HG03571 (cell line): Measurements from ENCODE around the gene SORCS2.

Experiments used
- ATAC-seq: cut with Tn5 transposase; IDR thresholded peaks from one replicate; pipeline ENCODE4 v1.9.1; 2021; ENCODE audit not compliant: unreplicated experiment

Gene SORCS2

DNA sequence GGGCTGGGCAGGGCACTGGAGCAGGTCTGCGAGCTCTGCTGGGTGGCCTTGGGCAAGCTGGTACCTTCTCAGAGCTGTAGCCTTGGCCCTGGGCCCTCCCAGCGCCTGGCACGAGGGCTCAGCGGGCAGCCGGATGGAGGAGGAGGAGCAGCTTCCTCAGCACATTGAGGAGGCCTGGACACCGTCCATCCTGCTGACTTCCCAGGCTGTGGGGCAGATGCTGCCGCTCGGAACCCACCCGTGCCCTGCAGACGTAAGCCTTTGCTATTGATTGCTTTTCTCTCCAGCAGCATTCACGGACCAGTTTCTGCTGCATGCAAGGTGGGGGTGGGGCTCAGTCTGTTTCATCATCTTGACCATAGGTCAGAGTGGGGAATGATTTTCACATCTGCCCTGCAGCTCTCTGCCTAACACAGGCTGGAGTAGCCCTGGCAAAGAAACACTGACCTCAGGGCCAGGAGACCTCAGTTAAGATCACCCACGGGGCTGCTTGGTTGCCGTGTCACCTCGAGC is 323.1 kb downstream of the SORCS2 start:
- ATAC-seq: no peak

DNA sequence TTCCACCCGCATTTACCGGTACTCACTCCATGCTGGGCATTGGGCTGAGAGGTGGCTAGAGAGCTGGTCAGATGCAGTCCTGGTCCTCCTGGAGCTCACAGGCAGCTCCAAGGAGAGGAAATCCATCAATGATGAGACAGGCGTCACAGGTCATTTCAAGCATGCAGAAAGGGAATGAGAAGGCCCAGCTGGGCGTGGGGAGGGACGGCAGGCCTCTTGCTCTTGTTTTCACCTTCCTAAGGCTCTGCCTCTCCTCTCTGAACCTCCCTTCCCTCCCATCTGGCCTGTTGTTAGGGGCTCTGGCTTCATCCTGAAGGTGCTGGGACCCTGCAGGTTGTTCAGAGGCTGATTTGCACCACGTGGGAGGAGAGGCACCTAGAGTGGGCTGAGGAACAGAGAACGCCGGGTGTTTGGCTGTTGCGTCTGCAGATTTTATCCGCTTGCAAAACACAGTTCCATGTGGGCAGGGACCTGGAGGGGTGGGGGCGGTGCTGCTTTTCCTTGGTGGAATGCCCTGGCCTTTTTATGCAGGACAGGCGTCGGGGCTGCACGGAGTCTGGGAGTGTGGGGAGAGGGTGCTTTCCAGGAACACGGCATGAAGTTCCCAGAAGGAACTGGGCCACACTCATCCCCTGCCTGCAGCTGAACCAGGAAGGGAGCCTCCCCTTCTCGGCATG is 323.9 kb downstream of the SORCS2 start:
- ATAC-seq: no peak

DNA sequence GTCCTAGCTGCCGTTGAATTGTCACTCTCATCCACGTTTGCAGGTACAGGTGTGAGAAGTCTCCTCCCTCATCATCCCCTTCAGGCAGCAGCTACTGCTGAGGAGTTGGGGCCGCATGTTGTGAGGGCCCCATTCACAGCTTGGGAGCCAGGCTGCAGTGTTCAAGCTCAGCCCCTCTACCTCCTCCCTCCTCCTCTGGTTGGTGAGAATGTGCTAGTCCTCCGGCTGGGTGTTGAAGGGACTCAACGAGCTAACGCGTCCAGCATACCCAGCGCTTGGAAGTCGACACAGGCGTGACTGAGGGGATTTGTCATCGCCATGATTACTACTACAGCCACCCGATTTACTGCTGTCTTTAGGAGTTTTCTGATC is 324.4 kb downstream of the SORCS2 start:
- ATAC-seq: no peak

DNA sequence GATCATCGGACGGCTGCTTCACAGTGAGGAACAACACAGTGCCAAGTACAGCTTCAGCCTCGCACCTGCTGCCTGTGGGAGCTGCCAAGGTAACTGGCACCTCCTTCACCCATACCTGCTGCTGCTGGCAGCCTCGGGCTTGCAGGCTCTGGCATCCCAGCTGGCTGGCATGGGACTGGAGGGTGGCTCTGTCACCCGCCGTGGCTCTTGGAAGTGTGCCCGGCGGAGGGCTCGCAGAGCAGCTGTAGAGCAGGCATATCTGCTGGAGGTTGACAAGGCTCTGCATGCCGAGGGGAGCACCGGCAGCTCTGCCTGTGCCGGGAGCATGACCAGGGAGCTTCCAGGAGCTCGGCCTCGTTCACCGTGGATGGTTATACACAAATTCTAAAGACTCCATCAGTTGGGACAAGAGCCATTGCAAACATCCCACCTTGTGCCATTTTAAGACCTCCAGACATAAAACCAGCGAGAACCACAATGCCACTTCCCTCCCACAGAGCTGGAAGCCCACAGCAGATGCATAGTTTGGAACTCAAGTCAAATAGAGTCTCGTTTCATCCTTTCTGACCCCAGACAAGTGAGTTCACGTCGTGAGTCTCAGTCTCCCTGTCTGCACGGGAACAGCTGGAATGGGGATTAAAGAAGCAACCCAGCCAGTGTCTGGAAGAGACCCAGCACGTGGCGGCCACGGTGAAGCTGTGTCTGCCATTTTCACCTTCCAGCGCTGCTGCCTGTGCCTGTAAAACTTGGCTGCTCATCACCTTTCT is 326.7 kb downstream of the SORCS2 start:
- ATAC-seq: no peak

DNA sequence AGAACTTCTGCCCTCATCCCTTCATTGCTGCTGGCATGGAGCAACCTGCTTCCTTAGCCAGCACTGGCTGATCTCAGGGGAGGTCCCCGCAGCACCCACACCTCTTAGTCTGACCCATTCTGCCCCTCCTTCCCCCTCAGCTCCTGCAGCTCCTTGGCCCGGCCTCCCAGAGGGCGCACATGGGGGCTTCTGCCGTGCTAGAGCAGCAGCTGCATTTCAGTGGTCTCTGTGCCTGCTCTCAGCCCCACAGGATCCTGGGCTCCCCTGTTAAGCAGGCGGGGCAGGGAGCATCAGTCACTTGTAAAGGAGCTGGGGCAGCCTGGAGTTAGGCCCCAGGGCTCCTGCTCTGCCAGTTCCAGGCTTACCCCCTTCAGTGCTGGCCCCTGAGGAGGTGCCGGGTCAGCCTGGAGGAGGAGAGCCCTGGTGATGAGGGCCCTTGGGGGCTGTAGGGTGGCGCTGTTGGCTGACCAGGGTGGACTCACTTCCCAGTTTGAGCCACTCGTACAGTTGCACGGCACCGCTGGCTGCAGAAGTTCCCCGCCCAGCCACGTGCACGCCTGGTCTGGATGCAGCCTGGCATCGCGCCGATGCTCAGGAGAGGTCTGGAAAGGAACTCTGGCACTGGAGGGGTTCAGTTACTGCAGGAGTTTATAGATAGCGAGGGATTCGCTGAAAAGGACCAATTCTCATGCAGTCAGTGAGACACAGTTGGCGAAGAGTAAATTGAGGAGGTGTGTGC is 327.5 kb downstream of the SORCS2 start:
- ATAC-seq: no peak

DNA sequence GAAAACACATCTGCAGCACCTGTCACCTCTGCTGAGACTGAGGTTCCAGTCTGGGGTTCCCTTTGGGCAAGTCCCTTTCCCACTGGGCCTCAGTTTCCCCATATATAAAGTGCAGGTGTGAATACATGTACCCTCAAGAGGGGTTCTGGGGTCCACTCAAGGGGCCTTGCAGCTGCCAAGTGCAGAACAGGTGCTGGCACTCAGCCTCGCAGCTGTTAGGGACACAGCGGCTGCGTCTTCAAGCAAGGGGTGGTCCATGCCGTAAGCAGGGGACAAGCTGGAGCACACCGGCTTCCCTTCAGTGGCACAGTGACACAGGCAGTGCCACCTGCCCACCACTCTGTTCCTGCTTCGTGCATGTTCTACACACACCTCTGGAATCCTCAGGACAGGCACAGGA is 329.3 kb downstream of the SORCS2 start:
- ATAC-seq: no peak

DNA sequence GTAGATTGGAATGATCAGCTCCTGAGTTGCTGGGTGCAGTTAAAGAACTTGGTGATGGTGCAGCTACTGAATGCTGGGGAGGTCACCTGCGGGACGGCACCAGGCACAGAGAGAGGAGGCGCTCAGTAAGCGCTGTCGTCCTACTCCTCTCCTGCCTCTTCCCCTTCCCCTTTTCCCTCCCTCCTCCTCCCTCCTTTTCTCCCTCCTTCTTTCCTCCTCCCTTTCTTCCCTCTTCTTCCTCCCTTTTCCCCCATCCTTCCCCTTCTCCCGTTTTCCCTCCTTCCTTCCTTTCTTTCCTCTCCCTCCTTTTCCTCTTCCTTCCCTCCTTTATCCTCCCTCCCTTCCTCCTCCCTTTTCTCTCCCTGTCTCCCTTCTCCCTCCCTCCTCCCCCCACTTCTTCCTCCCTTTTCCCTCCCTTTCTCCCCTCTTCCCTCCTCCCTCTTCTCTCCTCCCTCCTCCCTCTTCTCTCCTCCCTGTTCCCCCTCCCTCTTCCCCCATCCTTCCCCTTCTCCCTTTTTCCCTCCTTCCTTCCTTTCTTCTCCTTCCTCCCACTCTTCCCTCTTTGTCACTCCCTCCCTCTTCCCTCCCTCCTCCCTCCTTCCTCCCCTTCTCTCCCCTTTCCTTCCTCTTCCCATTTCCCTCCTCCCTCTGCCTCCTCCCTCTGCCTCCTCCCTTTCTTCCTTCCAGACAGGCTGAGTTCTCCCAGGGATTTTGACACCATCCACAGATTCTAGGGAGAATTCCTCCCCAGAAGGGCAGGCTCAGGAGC is 330.3 kb downstream of the SORCS2 start:
- ATAC-seq: no peak

DNA sequence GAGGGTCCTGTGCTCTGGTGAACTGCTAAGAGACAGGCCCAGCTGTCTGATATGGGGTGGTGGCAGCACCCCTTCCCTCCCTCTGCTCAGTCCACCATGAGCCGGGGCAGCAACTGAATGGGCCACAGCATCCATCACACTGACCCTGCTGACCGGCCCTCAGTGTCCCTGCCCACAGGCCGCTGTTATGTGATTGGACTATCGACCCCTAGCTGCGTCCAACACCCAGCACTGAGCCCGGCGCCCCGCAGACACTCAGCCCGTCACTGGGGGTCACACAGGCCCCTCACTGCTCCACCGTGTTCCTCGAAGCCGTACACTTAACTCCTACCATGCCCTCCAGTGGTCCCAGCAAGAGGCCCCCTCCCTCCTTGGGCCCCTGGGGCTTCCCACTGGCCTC is 331.2 kb downstream of the SORCS2 start:
- no peak for ATAC-seq

DNA sequence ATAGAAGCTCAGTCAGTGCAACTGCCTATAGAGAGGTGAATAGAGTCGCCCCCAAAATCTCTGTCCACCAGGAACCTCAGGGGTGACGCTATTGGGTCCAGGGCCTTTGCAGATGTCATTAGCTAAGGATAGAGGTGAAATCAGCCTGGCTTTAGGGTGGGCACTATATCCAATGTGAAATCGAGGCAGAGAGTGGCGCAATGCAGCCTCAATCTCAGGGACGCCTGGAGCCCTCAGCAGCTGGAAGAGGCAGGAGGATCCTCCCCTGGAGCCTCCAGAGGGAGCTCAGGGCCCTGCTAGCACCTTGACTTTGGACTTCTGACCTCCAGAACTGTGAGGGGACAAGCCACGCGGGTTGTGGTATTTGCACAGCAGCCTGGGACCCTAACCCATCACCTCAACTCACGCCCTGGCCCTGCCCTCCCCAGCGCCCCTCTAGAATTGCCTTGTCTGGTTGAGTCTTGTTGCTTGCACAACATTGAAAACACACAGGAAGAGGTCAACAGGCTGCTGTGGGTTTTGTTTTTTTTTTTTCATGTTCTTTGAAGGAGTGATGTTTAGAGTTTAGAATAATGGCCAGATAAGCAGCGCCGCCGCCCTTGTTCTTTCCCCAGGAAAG is 331.8 kb downstream of the SORCS2 start:
- ATAC-seq: no peak

DNA sequence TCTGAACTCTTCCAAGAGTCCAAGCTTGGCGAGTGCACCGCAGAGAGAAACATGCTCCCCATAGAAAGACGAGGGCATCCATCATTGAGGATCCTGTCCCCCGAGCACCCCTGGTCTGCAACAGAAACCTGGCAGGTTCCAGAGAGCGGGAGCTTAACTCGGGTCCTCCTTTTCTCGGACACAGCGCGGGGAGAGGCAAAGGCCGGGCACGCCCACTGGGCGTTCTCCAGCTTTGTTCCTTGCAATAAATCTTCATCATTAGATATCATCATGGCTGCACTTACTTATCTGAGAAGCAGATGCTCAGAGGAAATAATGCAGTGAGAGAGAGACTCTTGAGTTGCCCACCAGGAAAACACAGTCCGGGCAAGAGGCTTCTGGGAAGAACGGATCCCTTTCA is 332.5 kb downstream of the SORCS2 start:
- no peak for ATAC-seq

DNA sequence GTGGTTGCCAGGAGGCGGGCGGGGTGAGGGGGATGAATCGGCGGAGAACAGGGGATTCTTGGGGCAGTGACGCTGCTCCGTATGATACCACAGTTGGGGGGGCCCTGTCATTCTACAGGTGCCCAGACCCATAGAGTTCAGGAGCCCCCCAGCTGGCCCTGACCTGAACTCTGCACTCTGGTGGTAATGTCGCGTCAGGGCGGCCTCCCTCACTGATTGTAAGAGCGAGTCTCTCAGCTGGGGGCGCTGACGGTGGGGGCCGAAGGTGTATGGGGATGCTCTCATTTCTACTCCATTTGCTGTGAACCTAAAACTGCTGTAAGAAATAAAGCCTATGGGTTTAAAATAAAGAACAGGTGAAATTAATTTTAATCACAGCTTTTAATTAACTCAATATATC is 334.2 kb downstream of the SORCS2 start:
- no peak for ATAC-seq

DNA sequence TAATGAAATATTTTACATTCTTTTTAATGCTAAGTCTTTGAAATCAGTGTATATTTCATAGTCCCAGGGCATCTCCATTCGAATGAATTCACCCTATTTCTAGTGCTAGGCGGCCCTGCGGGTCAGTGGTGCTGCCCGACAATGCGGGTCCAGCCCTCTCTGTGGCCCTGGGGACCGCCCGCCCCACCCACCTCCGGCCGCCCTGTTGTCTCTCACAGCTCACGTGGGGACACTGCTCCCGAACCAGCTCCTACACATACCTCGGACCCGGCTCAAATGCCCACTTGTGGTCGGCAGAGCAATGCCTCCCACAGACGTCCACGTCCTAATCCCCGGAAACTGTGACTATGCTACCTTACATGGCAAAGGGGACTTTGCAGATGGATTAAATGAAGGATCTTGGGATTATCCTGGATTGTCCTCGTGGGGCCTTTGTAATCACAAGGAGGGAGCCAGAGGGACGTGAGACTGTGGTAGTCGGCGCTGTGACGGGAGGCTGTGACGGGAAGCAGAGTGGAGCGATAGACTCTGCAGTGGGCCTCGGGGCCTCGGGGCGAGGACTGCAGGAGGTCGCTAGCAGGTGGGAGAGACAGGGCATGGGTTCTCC is 334.7 kb downstream of the SORCS2 start:
- no peak for ATAC-seq

DNA sequence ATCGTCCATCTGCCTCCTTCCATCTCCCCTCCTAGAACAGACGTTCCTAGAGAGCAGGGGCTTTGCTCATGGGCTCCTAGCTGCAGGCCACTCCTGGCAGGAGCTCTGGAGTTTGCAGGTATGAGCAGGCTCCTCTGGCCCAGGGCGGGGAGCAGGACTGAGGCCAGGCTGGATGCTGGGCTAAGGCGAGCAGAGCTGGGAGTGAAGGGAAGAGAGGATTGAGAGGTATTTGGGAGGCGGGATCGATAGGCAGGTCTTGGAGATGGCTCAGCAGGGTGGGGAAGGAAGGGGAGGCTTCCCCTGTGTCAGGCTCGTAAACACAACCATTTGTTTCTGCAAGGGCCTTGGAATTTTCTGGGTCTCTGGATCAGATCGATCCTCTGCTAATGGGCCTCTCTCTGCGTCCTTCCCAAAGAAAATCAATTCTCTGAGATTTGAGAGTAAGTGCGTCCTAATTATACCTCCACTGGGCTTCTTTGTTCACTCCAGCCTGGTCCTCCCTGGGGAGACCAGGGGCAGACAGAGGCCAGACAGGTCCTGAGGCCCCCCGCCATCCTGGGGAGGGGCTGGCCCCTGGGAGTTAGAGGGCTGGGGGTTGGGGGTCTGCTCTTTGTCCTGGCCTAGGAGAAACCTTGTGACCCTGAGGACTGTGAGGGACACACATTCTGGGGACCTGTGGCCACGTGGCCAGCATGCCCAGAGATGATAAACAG is 337.2 kb downstream of the SORCS2 start:
- no peak for ATAC-seq

DNA sequence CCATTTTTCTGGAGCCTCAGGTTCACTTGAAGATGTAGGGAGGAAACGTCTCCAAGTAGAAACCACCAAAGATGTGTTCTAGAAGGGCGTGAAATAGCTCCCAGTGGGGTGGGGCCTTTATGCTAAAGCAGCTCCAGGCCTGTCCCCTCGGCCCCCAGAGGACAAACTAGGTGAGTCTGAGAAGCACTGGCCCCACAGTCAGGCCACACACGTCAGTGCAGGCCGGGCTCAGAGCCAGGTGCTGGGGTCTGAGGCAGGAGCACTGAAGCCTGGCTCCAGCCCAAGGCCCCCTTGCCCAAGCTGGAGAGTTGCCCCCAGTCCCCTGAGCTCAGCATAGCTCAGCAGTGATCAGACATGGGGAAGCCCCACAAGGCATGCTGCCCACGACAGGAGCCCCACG is 337.7 kb downstream of the SORCS2 start:
- ATAC-seq: no peak

DNA sequence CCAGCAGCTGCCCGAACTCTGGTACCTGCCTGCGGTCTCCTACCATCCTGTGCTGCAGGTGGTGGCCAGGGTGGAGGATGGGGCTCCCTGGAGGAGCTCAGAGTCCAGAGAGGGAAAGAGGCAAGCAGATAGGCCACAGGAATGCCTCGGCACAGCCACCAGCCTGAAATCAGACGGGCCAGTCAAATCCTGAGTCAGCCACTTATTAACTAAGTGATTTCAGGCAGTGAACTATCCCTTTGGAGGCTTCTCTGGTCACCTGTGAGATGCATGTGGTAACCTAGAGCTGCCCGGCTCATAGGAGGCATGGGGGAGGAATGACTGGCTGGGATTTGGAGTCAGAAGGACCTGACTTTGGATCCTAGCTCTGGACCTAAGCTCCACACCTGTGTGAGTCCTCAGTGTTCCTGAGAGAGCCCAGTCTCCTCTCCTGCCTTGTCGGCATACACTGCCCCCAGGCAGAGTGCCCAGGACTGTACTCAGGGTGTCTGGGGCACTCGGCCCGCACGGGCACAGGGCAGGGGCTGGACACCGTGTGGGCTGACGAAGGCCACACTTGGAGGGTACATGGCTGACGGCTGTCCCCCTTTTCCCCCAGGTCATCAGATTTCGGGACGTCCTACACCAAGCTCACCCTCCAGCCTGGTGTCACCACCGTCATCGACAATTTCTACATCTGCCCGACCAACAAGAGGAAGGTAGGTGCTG is 338.7 kb downstream of the SORCS2 start:
- no peak for ATAC-seq

DNA sequence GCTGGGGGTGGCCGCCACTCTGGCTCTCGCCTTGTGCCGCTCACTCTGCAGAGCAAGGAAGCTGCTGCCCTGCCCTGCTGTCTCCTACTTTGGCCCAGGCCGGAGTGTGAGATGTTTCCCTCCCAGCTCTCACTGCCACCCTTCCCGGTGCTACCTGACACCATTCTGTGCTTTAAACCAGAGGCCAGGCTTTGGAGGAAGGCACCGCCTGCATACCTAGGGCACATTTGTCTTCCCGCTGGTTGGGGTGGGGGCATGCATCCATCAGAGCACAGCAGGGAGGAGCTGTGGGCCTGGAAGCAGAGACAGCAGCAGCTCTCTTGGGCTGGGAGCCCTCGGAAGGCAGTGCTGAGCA is 339.3 kb downstream of the SORCS2 start:
- no peak for ATAC-seq

DNA sequence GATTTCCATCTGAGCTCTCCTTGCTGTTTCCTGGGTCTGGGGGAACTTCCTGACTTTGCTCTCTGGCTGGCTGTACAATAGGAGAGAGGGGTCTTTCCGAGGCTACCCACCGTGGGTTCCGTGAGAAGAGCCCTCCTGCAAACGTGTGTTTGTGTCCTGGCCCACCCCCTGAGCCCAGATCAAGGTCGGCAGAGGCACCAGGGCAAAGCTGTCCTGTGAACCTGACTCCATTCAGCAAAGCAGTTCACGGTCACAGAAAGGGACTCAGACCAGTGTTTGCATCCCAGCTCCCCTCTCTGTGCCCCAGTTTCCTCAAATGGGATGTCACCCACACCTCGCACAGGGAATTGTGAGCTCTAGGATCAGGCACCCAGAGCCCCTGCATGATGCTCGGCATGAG is 339.7 kb downstream of the SORCS2 start:
- no peak for ATAC-seq

DNA sequence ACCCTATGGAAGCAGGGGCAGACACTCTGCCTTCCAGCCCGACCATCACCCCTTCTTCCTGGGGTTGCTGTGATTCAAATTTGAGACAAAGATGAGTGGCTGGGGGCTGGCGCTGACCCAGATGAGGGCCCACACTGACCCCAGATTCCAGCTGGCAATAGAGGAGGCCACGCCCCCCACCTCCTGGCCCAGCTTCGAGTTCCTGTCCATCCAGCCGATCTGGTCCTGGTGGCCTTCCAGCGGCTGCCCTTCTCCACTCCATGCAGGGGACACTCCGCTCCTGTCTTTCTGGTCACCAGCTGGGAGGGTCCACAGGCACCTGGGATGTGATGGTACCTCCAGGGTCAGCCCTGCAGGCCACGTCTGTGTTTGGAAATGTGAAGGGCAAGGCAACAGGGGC is 340.9 kb downstream of the SORCS2 start:
- no peak for ATAC-seq

DNA sequence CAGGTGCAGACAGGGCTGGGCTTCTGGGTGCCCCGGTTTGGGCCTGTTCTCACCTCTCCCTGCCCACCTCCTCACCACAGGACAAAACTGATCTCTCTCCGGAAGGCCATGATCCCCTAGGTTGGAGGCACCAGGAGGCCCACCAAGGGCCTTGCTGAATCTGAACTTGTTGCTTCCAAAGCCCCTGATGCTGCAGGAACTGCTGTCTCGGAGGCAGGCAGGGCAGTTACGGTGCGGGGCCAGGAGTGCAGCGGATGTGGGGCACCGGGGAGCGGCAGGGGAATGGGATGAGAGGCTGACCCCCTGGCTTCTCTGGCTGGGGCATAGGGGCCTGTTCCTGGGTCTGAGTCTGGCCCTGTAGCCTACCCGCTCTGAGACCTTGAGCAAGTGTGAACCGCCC is 342.8 kb downstream of the SORCS2 start:
- no peak for ATAC-seq
